ENCODE data around the gene SLC24A4.

The SLC24A4 gene

GRCh38 chr14:92404938-92405337 lies 82.0 kb downstream of the SLC24A4 start:
- no peak for DNase-seq

GRCh38 chr14:92407410-92407809 lies 84.4 kb downstream of the SLC24A4 start:
- DNase-seq = peak; percentile 14

GRCh38 chr14:92409043-92409442 lies 86.1 kb downstream of the SLC24A4 start:
- no peak for DNase-seq

- no peak for DNase-seq
Measured at GRCh38 chr14:92411135-92411534, 88.2 kb downstream of the SLC24A4 start.

GRCh38 chr14:92411941-92412340 lies 89.0 kb downstream of the SLC24A4 start:
- DNase-seq = no peak

GRCh38 chr14:92412912-92413311 lies 89.9 kb downstream of the SLC24A4 start:
- no peak for DNase-seq

GRCh38 chr14:92413379-92413778 lies 90.4 kb downstream of the SLC24A4 start:
- no peak for DNase-seq

GRCh38 chr14:92414690-92415445 lies 91.9 kb downstream of the SLC24A4 start:
- no peak for DNase-seq

GRCh38 chr14:92415969-92416368 lies 93.0 kb downstream of the SLC24A4 start:
- no peak for DNase-seq

GRCh38 chr14:92416544-92416943 lies 93.6 kb downstream of the SLC24A4 start:
- DNase-seq = no peak

GRCh38 chr14:92417759-92418158 lies 94.8 kb downstream of the SLC24A4 start:
- DNase-seq = peak; percentile 55

GRCh38 chr14:92421751-92422150 lies 98.8 kb downstream of the SLC24A4 start:
- DNase-seq = no peak

GRCh38 chr14:92425101-92425500 lies 102.1 kb downstream of the SLC24A4 start:
- no peak for DNase-seq

- DNase-seq = no peak
Measured at GRCh38 chr14:92426237-92426636, 103.3 kb downstream of the SLC24A4 start.

- DNase-seq = no peak
Measured at GRCh38 chr14:92427096-92427495, 104.1 kb downstream of the SLC24A4 start.

- DNase-seq = no peak
Measured at GRCh38 chr14:92430686-92431085, 107.7 kb downstream of the SLC24A4 start.

GRCh38 chr14:92431199-92431725 lies 108.3 kb downstream of the SLC24A4 start:
- DNase-seq = no peak

- DNase-seq = no peak
Measured at GRCh38 chr14:92433407-92433806, 110.4 kb downstream of the SLC24A4 start.

- DNase-seq = no peak
Measured at GRCh38 chr14:92435154-92435553, 112.2 kb downstream of the SLC24A4 start.

- no peak for DNase-seq
Measured at GRCh38 chr14:92436115-92436776, 113.3 kb downstream of the SLC24A4 start.

- no peak for DNase-seq
Measured at GRCh38 chr14:92437309-92437708, 114.3 kb downstream of the SLC24A4 start.

GRCh38 chr14:92437729-92438285 lies 114.8 kb downstream of the SLC24A4 start:
- no peak for DNase-seq

- no peak for DNase-seq
Measured at GRCh38 chr14:92439537-92440344, 116.8 kb downstream of the SLC24A4 start.
